HCT116 (cell line): ENCODE data around the gene ACO2. TPM values are rescaled to one million over a fixed set of nuclear protein-coding genes. Genes with fewer than 3 reads are reported as not detected.

Experiments
- ATAC-seq: fragments of 200-7000 bp; cut with Tn5 transposase; 2 replicates; pipeline ENCODE4 v1.9.1; 2020; ENCODE audit warnings: mild to moderate bottlenecking, moderate library complexity
- BruUV-seq: library from RNA; stranded (reverse); fragments of 400-500 nt; replicated peaks from 2 replicates; lab custom pipeline; 2021; lab: Mats Ljungman, UMichigan
- CTCF ChIA-PET: fragments of 300-600 bp; sonication (Branson Sonifier 250); formaldehyde crosslinking; loops from one replicate; lab custom pipeline; 2021; ENCODE audit warnings: antibody characterized with exemption; lab: Charles Lee
- POLR2A ChIA-PET: fragments of 300-600, 350-600 bp; sonication (Branson Sonifier 250); formaldehyde crosslinking; loops from one replicate; lab custom pipeline; 2021; ENCODE audit warnings: antibody characterized with exemption; lab: Charles Lee
- RAD21 ChIA-PET, 2 experiments: fragments of 300-600 bp; sonication (Branson Sonifier 250); formaldehyde crosslinking; loops; one replicate each; lab custom pipeline; 2023; ENCODE audit warnings: low total read pairs in 2 of 2; ENCODE audit not compliant: uncharacterized antibody in 2 of 2, unreplicated experiment in 2 of 2, low non-redundant PET in 1 of 2; lab: Charles Lee
- DNase-seq: peaks from one replicate; pipeline ENCODE4 v3.0.0-alpha.2; 2010; ENCODE audit warnings: low read depth, low spot score
- H2AFZ ChIP-seq: fragments of 200-600 bp; shearing (Covaris generic), sonication (generic); 2 replicates; pipeline ENCODE4 v1.6.1; 2017; ENCODE audit warnings: low read depth, mixed run types, mixed read lengths, antibody characterized with exemption, low read length; ENCODE audit not compliant: poor library complexity, severe bottlenecking
- H3K27ac ChIP-seq: 2 replicates; pipeline ENCODE4 v1.5.1; 2012; ENCODE audit warnings: low read depth, low read length
- H3K27me3 ChIP-seq: fragments of 200-600 bp; sonication (generic); 2 replicates; pipeline ENCODE4 v1.6.1; 2016; ENCODE audit warnings: mixed run types, low read length, mixed read lengths; ENCODE audit not compliant: insufficient read depth
- H3K36me3 ChIP-seq, 2 experiments: fragments of 200-500 bp in 1 of 2; fragments of 200-600 bp in 1 of 2; sonication (Bioruptor generic) in 1 of 2; sonication (generic) in 1 of 2; 2 replicates each; pipeline versions ENCODE4 v1.5.1 to v1.6.1; 2014 to 2016; ENCODE audit warnings: low read length in 2 of 2, inconsistent platforms in 1 of 2, mixed read lengths in 1 of 2, mixed run types in 1 of 2; ENCODE audit not compliant: insufficient read depth in 2 of 2, control insufficient read depth in 1 of 2
- H3K4me1 ChIP-seq, 2 experiments: fragments of 200-600 bp in 1 of 2; sonication (generic) in 1 of 2; 2 replicates each; pipeline versions ENCODE4 v1.5.1 to v1.6.1; 2012 to 2017; ENCODE audit warnings: low read length in 2 of 2, inconsistent platforms in 1 of 2, mild to moderate bottlenecking in 1 of 2, mixed read lengths in 1 of 2, mixed run types in 1 of 2, moderate library complexity in 1 of 2; ENCODE audit not compliant: insufficient read depth in 2 of 2, control insufficient read depth in 1 of 2
- H3K4me2 ChIP-seq: fragments of 200-600 bp; sonication (generic); 2 replicates; pipeline ENCODE4 v1.6.1; 2017; ENCODE audit warnings: mixed run types, low read length, mixed read lengths
- H3K4me3 ChIP-seq, 2 experiments: fragments of 200-600 bp in 1 of 2; sonication (generic) in 1 of 2; replicated peaks in 1 of 2; 2 replicates each; pipeline ENCODE4 v1.5.1; 2011 to 2016; ENCODE audit warnings: low read length in 2 of 2, control low read depth in 1 of 2, low read depth in 1 of 2, mild to moderate bottlenecking in 1 of 2, mixed read lengths in 1 of 2, mixed run types in 1 of 2
- H3K79me2 ChIP-seq: fragments of 200-600 bp; sonication (generic); 2 replicates; pipeline ENCODE4 v1.6.1; 2017; ENCODE audit warnings: mild to moderate bottlenecking, mixed run types, low read length, moderate library complexity, mixed read lengths; ENCODE audit not compliant: insufficient read depth
- H3K9ac ChIP-seq: fragments of 200-600 bp; sonication (generic); 2 replicates; pipeline ENCODE4 v1.6.1; 2016; ENCODE audit warnings: low read length, mixed read lengths
- H3K9me2 ChIP-seq: fragments of 200-600 bp; sonication (generic), shearing (Covaris generic); 2 replicates; pipeline ENCODE4 v1.6.1; 2017; ENCODE audit warnings: mixed run types, mild to moderate bottlenecking, moderate library complexity; ENCODE audit not compliant: insufficient read depth
- H3K9me3 ChIP-seq, 2 experiments: fragments of 200-500 bp in 1 of 2; fragments of 200-600 bp in 1 of 2; sonication (Bioruptor generic) in 1 of 2; sonication (generic) in 1 of 2; 2 replicates each; pipeline ENCODE4 v1.6.1; 2014 to 2017; ENCODE audit warnings: low read length in 2 of 2, mixed read lengths in 2 of 2, inconsistent platforms in 1 of 2, low read depth in 1 of 2, mild to moderate bottlenecking in 1 of 2, mixed run types in 1 of 2, moderate library complexity in 1 of 2; ENCODE audit not compliant: control insufficient read depth in 1 of 2, insufficient read depth in 1 of 2
- H4K20me1 ChIP-seq: fragments of 200-600 bp; sonication (generic), shearing (Covaris generic); 2 replicates; pipeline ENCODE4 v1.6.1; 2017; ENCODE audit warnings: mixed run types, mild to moderate bottlenecking, moderate library complexity; ENCODE audit not compliant: insufficient read depth
- CEBPB ChIP-seq: IDR thresholded peaks from 2 replicates; pipeline ENCODE4 v1.6.1; 2012; ENCODE audit warnings: low read depth
- CTCF ChIP-seq, 3 experiments: fragments of 200-600 bp in 1 of 3; sonication (generic) in 1 of 3; IDR thresholded peaks in 2 of 3; conservative IDR thresholded peaks in 1 of 3; 2 replicates each; pipeline ENCODE4 v1.5.1; 2012 to 2017; ENCODE audit warnings: low read depth in 2 of 3, low read length in 2 of 3, antibody characterized with exemption in 1 of 3, borderline replicate concordance in 1 of 3, control low read depth in 1 of 3, mild to moderate bottlenecking in 1 of 3, mixed read lengths in 1 of 3, mixed run types in 1 of 3, moderate library complexity in 1 of 3; ENCODE audit not compliant: insufficient read depth in 1 of 3
- EGR1 ChIP-seq: IDR thresholded peaks from 2 replicates; pipeline ENCODE4 v1.6.1; 2012; ENCODE audit warnings: low read depth
- ELF1 ChIP-seq: IDR thresholded peaks from 2 replicates; pipeline ENCODE4 v1.6.1; 2012; ENCODE audit warnings: low read depth, borderline replicate concordance
- FOSL1 ChIP-seq: IDR thresholded peaks from 2 replicates; pipeline ENCODE4 v1.6.1; 2012; ENCODE audit warnings: low read depth
- JUND ChIP-seq: IDR thresholded peaks from 2 replicates; pipeline ENCODE4 v1.6.1; 2012
- POLR2AphosphoS5 ChIP-seq: IDR thresholded peaks from 2 replicates; pipeline ENCODE4 v1.6.1; 2011; ENCODE audit warnings: mild to moderate bottlenecking, low read depth, low read length, moderate library complexity
- SIN3A ChIP-seq: IDR thresholded peaks from 2 replicates; pipeline ENCODE4 v1.6.1; 2012; ENCODE audit warnings: low read depth
- SP1 ChIP-seq: IDR thresholded peaks from 2 replicates; pipeline ENCODE4 v1.6.1; 2012; ENCODE audit warnings: low read depth
- SRF ChIP-seq: IDR thresholded peaks from 2 replicates; pipeline ENCODE4 v1.6.1; 2012; ENCODE audit warnings: low read depth
- TCF7L2 ChIP-seq: IDR thresholded peaks from 2 replicates; pipeline ENCODE4 v1.7.0; 2011; ENCODE audit warnings: borderline replicate concordance, inconsistent platforms; ENCODE audit not compliant: insufficient read depth, insufficient read length; ENCODE audit errors: extremely low read depth
- ZBTB33 ChIP-seq: IDR thresholded peaks from 2 replicates; pipeline ENCODE4 v1.6.1; 2011; ENCODE audit warnings: mild to moderate bottlenecking, low read length, moderate library complexity; ENCODE audit not compliant: insufficient replicate concordance; ENCODE audit errors: extremely low read depth
- ZNF274 ChIP-seq: fragments of 200-500 bp; sonication (Bioruptor generic); IDR thresholded peaks from 2 replicates; pipeline ENCODE4 v1.6.1; 2014; ENCODE audit warnings: mild to moderate bottlenecking, low read depth, low read length, inconsistent platforms
- intact Hi-C: fragments of 100-400 bp; cut with micrococcal nuclease; formaldehyde crosslinking; loops from 2 replicates; pipeline ENCODE4 v1.10.0; 2022
- total RNA-seq: library from RNA; stranded (reverse); gene quantifications from one replicate; pipeline ENCODE4 v1.2.1, GENCODE V29; 2021; ENCODE audit not compliant: unreplicated experiment

Gene ACO2
- total RNA-seq, 1 experiment from 2014 or later, result 108 TPM

- no peak overlapping the region for H3K4me3 ChIP-seq
- no TSS peak for BruUV-seq
- ATAC-seq (no peak), DNase-seq (no peak)
- no peaks in the 10 kb centered on the region for H4K20me1 ChIP-seq
- H3K4me2 ChIP-seq, result no peak overlapping the region
- TF ChIP-seq EGR1 (no peak), JUND (no peak), TCF7L2 (no peak), CTCF (IDR thresholded peaks at IDR 0.05 in 2 of 3, conservative IDR thresholded peaks at IDR 0.05 in 1 of 3; ENCODE audit: borderline replicate concordance in 1 of 3, insufficient read depth in 1 of 3, low read depth in 2 of 3, low read length in 2 of 3) (no peak), SRF (no peak), SP1 (no peak), ZNF274 (no peak), ZBTB33 (no peak), POLR2AphosphoS5 (no peak), FOSL1 (no peak), SIN3A (no peak), CEBPB (no peak), ELF1 (no peak)
- H3K4me1 ChIP-seq, result peaks cover 12 to 14% of the 10 kb centered on the region in 2 experiments
- no peaks in the 10 kb centered on the region for H3K9me3 ChIP-seq
- peaks cover 4 to 13% of the 10 kb centered on the region in 2 experiments for H3K36me3 ChIP-seq
- no peak overlapping the region for H2AFZ ChIP-seq
- no peak overlapping the region for H3K9ac ChIP-seq
- no peak overlapping the region for H3K27ac ChIP-seq
- intact Hi-C loops, result no loop called here
- peaks cover 18% of the 10 kb centered on the region for H3K79me2 ChIP-seq
- H3K27me3 ChIP-seq, result no peaks in the 10 kb centered on the region
- ChIA-PET CTCF (no interaction called here), POLR2A (no interaction called here), RAD21 (no interaction called here)
- no peaks in the 10 kb centered on the region for H3K9me2 ChIP-seq
Measured at GRCh38 chr22:41507330-41508063, 38.6 kb downstream of the ACO2 start.
